HepG2 (cell line): ENCODE measurements around the gene CDC40. TPM values are rescaled to one million over a fixed set of nuclear protein-coding genes. Genes with fewer than 3 reads are reported as not detected.

Source experiments
- CEBPG ChIP-seq: IDR thresholded peaks from 2 replicates; pipeline ENCODE4 v1.6.1; 2016
- CREM ChIP-seq, 2 experiments: sonication (generic) in 1 of 2; formaldehyde crosslinking in 1 of 2; IDR thresholded peaks; 2 replicates each; pipeline versions ENCODE4 v1.4.0 to v1.6.1; 2016 to 2020; ENCODE audit warnings: antibody characterized with exemption in 1 of 2, mild to moderate bottlenecking in 1 of 2, missing genetic modification reagents in 1 of 2
- GLMP ChIP-seq: sonication (generic); formaldehyde crosslinking; IDR thresholded peaks from 2 replicates; pipeline ENCODE4 v1.9.0; 2021; ENCODE audit warnings: missing genetic modification reagents, mild to moderate bottlenecking, borderline replicate concordance
- HMGA1 ChIP-seq: sonication (generic); formaldehyde crosslinking; conservative IDR thresholded peaks from 2 replicates; pipeline ENCODE4 v1.4.0; 2020; ENCODE audit warnings: missing genetic modification reagents
- HMGXB4 ChIP-seq, 2 experiments: sonication (generic) in 1 of 2; formaldehyde crosslinking in 1 of 2; IDR thresholded peaks; 2 replicates each; pipeline versions ENCODE4 v1.4.0 to v1.6.1; 2018 to 2020; ENCODE audit warnings: missing genetic modification reagents in 2 of 2, borderline replicate concordance in 1 of 2, low read depth in 1 of 2, mild to moderate bottlenecking in 1 of 2, missing biosample characterization in 1 of 2
- LCORL ChIP-seq, 2 experiments: fragments of 450-650 bp in 1 of 2; sonication (generic) in 1 of 2; formaldehyde crosslinking in 1 of 2; IDR thresholded peaks; 2 replicates each; pipeline versions ENCODE4 v1.5.0 to v1.6.1; 2017 to 2020; ENCODE audit warnings: antibody characterized with exemption in 1 of 2, missing genetic modification reagents in 1 of 2
- MED1 ChIP-seq: sonication (generic); formaldehyde crosslinking; IDR thresholded peaks from 2 replicates; pipeline ENCODE4 v1.4.0; 2020; ENCODE audit warnings: missing genetic modification reagents
- MTF1 ChIP-seq: sonication (generic); formaldehyde crosslinking; IDR thresholded peaks from 2 replicates; pipeline ENCODE4 v1.5.0; 2020; ENCODE audit warnings: missing genetic modification reagents
- MXD4 ChIP-seq: IDR thresholded peaks from 2 replicates; pipeline ENCODE4 v1.6.1; 2016; ENCODE audit warnings: mild to moderate bottlenecking, missing biosample characterization, missing genetic modification reagents
- POLR2A ChIP-seq, 2 experiments: IDR thresholded peaks; 2 replicates each; pipeline ENCODE4 v1.6.1; 2011; ENCODE audit warnings: low read depth in 2 of 2, low read length in 2 of 2, mild to moderate bottlenecking in 1 of 2, moderate library complexity in 1 of 2; ENCODE audit not compliant: insufficient read depth in 1 of 2
- RXRA ChIP-seq: sonication (generic); formaldehyde crosslinking; IDR thresholded peaks from 2 replicates; pipeline ENCODE4 v1.5.1; 2020; ENCODE audit warnings: missing genetic modification reagents
- SALL2 ChIP-seq: sonication (generic); formaldehyde crosslinking; IDR thresholded peaks from 2 replicates; pipeline ENCODE4 v1.8.1; 2023; ENCODE audit warnings: mild to moderate bottlenecking, missing genetic modification reagents, inconsistent platforms
- THAP11 ChIP-seq: IDR thresholded peaks from 2 replicates; pipeline ENCODE4 v1.6.1; 2016; ENCODE audit warnings: missing biosample characterization, missing genetic modification reagents
- UBTF ChIP-seq: sonication (generic); formaldehyde crosslinking; IDR thresholded peaks from 2 replicates; pipeline ENCODE4 v1.4.0; 2020; ENCODE audit warnings: mild to moderate bottlenecking, missing genetic modification reagents
- ZHX1 ChIP-seq: sonication (generic); formaldehyde crosslinking; IDR thresholded peaks from 2 replicates; pipeline ENCODE4 v1.8.1; 2022; ENCODE audit warnings: low read depth, mild to moderate bottlenecking, missing genetic modification reagents
- ZNF124 ChIP-seq: sonication (generic); formaldehyde crosslinking; IDR thresholded peaks from 2 replicates; pipeline ENCODE4 v1.4.0; 2020; ENCODE audit warnings: missing genetic modification reagents
- ZNF570 ChIP-seq: sonication (generic); formaldehyde crosslinking; IDR thresholded peaks from 2 replicates; pipeline ENCODE4 v1.4.0; 2020; ENCODE audit warnings: mild to moderate bottlenecking, missing genetic modification reagents, borderline replicate concordance
- ZNF598 ChIP-seq: sonication (generic); formaldehyde crosslinking; IDR thresholded peaks from 2 replicates; pipeline ENCODE4 v1.5.1; 2020; ENCODE audit warnings: mild to moderate bottlenecking, missing genetic modification reagents, borderline replicate concordance
- ZNF670 ChIP-seq: sonication (generic); formaldehyde crosslinking; IDR thresholded peaks from 2 replicates; pipeline ENCODE4 v1.8.0; 2022; ENCODE audit warnings: mild to moderate bottlenecking, missing genetic modification reagents, borderline replicate concordance
- ZNF773 ChIP-seq: sonication (generic); formaldehyde crosslinking; IDR thresholded peaks from 2 replicates; pipeline ENCODE4 v1.4.0; 2020; ENCODE audit warnings: missing genetic modification reagents, borderline replicate concordance
- ZNF780A ChIP-seq: sonication (generic); formaldehyde crosslinking; IDR thresholded peaks from 2 replicates; pipeline ENCODE4 v1.8.0; 2022; ENCODE audit warnings: mild to moderate bottlenecking, missing genetic modification reagents, moderate library complexity
- polyA plus RNA-seq, 8 experiments: library from polyadenylated mRNA; depleted of rRNA in 3 of 8; stranded (reverse) in 7 of 8; unstranded in 1 of 8; fragments of >200 nt; fragmentation: Illumina TruSeq in 4 of 8; extraction: Trizol in 4 of 8; gene quantifications; 2 replicates each; pipeline versions ENCODE4 v1.2.1 to v1.2.3, GENCODE V29; 2011 to 2016; ENCODE audit warnings: low read depth in 4 of 8, missing spikeins in 1 of 8, mixed read lengths in 1 of 8; ENCODE audit not compliant: insufficient read depth in 1 of 8
- total RNA-seq, 5 experiments: library from RNA; depleted of rRNA; stranded (reverse); fragments of >200 nt; fragmentation: Illumina TruSeq; extraction: Trizol; gene quantifications; 2 replicates each; pipeline ENCODE4 v1.2.3, GENCODE V29; 2016; ENCODE audit warnings: low read depth in 1 of 5

The CDC40 gene
- total and polyA plus RNA-seq, 2 of the 13 experiments (the other 11 are each of a cell fraction or from before 2014, with no cell fraction given), result 11.4 to 21.5 TPM

- TF ChIP-seq ZNF598 (0 out of 2 replicates have a peak, but pooled peaks have one; percentile 9), UBTF (CRISPR knock-in tag) (peak; percentile 67; the same call in 1 of the 2 replicates), SALL2 (CRISPR knock-in tag) (no peak), CEBPG (CRISPR knock-in tag) (no peak), MED1 (0 out of 2 replicates have a peak, but pooled peaks have one; percentile 5), ZNF570 (no peak), MXD4 (CRISPR knock-in tag) (no peak), LCORL (IDR thresholded peaks at IDR 0.05) (no peak; the same call in 1 of the 2 replicates), LCORL (CRISPR knock-in tag; IDR thresholded peaks at IDR 0.05) (0 out of 2 replicates have a peak, but pooled peaks have one; percentile 20), THAP11 (peak; percentile 91), ZNF124 (0 out of 2 replicates have a peak, but pooled peaks have one; percentile 50), MTF1 (CRISPR knock-in tag) (no peak), ZHX1 (CRISPR knock-in tag) (no peak; the same call in 1 of the 2 replicates), HMGA1 (CRISPR knock-in tag) (no peak), RXRA (0 out of 2 replicates have a peak, but pooled peaks have one; percentile 16), ZNF773 (CRISPR knock-in tag) (no peak), ZNF780A (no peak), GLMP (no peak), CREM (IDR thresholded peaks at IDR 0.05) (peak; percentile 83), CREM (CRISPR knock-in tag; IDR thresholded peaks at IDR 0.05) (no peak), POLR2A (IDR thresholded peaks at IDR 0.05; ENCODE audit: insufficient read depth in 1 of 2, low read depth in 2 of 2, low read length in 2 of 2) (peak; percentile 79 to 90), ZNF670 (CRISPR knock-in tag) (peak; percentile 87; the same call in 1 of the 2 replicates), HMGXB4 (CRISPR knock-in tag; IDR thresholded peaks at IDR 0.05; ENCODE audit: borderline replicate concordance in 1 of 2, low read depth in 1 of 2) (peak in 1 of 2 experiments; percentile 74; a peak in 1 of 4 replicates)
Measured at GRCh38 chr6:110180228-110181008, at the start of gene CDC40 (continued).
